Measurements from ENCODE around the gene DEDD2.
A peak's percentile ranks its signal among the peaks of the same experiment; 100 is the strongest.

Gene DEDD2

DNA sequence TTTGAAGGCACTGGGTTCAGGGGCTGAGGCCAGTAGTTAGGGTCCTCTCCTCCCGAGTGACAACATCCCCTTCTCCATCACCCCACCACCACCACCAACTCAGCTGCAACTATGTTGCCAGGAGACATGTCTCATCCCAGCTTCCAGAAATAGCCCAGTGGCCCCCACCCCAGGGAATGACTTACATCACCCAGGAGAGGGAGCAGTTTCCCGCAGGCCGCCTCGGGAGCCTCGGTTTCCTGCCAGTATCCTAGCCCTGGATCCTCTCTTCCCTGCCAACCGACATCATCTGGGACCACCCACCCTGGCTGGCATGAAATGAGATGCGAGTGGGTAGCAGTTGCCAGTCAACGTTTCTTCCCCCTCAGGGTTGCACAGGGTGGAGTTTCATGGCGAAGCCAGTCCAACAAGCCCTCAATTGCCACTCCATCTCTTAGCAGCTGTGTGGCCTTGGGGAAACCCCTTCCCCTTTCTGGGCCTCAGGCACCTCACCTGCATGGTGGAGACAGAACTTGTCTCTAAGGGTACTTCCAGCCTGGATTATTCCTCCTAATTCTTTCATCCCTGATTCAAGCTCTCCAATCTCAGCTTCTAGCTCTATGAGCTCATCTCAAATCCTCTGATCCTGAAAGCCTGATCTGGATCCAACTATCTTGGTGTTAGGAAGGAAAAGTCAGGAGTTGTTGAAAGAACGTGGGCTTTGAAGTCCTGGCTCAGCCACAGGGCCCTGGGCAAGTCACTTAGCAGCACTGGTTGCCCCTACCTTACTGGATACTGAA, 28.9 kb upstream of the DEDD2 start:
- peak; percentile 48 for DNase-seq (ENCODE audit: low read depth)
- no peak overlapping the region for H3K4me3 ChIP-seq (ENCODE audit: low read depth, low read length)
- in situ Hi-C loops (cut with HindIII; ENCODE audit: low sequenced_read_pairs): no loop called here
- TF ChIP-seq, protein P1, sequence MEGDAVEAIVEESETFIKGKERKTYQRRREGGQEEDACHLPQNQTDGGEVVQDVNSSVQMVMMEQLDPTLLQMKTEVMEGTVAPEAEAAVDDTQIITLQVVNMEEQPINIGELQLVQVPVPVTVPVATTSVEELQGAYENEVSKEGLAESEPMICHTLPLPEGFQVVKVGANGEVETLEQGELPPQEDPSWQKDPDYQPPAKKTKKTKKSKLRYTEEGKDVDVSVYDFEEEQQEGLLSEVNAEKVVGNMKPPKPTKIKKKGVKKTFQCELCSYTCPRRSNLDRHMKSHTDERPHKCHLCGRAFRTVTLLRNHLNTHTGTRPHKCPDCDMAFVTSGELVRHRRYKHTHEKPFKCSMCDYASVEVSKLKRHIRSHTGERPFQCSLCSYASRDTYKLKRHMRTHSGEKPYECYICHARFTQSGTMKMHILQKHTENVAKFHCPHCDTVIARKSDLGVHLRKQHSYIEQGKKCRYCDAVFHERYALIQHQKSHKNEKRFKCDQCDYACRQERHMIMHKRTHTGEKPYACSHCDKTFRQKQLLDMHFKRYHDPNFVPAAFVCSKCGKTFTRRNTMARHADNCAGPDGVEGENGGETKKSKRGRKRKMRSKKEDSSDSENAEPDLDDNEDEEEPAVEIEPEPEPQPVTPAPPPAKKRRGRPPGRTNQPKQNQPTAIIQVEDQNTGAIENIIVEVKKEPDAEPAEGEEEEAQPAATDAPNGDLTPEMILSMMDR (IDR thresholded peaks at IDR 0.05; ENCODE audit: low read depth, low read length, missing control alignments): peak; percentile 74

DNA sequence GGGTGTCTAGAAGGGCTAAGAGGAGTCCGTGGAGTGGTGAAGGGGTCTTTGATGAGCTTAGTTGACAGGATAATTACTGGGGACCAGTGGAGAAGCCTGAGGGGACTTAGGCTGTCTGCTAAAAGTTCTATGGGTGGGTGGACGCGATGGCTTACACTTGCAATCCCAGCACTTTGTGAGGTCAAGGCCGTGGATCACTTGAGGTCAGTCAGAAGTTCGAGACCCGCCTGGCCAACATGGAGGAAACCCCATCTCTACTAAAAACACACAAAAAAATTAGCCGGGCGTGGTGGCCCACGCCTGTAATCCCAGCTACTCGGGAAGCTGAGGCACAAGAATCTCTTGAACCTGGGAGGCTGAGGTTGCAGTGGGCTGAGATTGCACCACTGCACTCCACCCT, 27.8 kb upstream of the DEDD2 start:
- TF ChIP-seq, protein P1 (IDR thresholded peaks at IDR 0.05; ENCODE audit: low read depth, low read length, missing control alignments): no peak
- in situ Hi-C loops (cut with HindIII; ENCODE audit: low sequenced_read_pairs): no loop called here
- no peak overlapping the region for H3K4me3 ChIP-seq (ENCODE audit: low read depth, low read length)
- no peak for DNase-seq (ENCODE audit: low read depth)

DNA sequence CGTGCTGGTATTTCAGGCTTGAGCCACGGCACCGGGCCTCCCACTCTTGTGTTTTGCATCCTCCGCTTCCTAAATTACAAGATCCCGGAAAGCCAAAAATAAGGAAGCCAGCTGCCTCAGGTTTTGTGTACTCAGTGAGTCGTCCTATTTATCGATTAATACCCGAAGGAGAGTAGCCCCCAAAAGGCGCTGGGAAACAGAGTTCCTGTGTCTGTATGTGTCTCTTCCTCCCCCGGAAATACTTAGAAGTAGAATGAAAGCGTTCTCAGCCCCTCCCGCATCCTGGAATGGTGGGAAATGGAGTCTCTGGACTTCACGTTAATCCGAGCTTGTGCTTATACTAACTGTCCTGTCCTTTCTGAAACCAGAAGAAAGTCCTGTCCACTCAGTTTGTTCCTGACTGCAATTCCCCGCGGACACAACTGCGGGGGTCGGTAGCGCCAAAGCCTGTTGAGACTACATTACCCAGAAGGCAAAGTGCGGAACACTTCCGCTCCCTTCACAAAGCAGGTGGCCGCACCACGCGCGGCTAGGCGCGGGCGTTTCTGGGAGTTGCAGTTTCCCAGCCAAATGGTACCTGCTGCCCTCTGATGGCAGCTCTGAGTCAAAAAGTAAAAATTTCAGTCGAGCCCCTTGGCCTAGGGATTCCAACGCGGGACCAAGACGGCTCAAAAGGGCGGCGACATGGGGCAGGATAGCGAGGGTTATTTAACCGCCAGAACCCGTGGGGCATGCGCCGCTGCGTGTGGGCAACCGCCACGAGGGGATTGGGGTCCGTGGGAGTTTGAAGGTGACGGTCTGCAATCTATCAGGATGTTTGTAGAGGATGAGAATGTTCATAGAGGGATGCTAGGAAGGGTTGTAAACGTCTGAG, 27.1 kb upstream of the DEDD2 start:
- in situ Hi-C loops (cut with HindIII; ENCODE audit: low sequenced_read_pairs): no loop called here
- H3K4me3 ChIP-seq (ENCODE audit: low read depth, low read length): peak overlapping the region; percentile 71
- TF ChIP-seq, protein P1 (IDR thresholded peaks at IDR 0.05; ENCODE audit: low read depth, low read length, missing control alignments): peak; percentile 71
- peak; percentile 86 for DNase-seq (ENCODE audit: low read depth)

DNA sequence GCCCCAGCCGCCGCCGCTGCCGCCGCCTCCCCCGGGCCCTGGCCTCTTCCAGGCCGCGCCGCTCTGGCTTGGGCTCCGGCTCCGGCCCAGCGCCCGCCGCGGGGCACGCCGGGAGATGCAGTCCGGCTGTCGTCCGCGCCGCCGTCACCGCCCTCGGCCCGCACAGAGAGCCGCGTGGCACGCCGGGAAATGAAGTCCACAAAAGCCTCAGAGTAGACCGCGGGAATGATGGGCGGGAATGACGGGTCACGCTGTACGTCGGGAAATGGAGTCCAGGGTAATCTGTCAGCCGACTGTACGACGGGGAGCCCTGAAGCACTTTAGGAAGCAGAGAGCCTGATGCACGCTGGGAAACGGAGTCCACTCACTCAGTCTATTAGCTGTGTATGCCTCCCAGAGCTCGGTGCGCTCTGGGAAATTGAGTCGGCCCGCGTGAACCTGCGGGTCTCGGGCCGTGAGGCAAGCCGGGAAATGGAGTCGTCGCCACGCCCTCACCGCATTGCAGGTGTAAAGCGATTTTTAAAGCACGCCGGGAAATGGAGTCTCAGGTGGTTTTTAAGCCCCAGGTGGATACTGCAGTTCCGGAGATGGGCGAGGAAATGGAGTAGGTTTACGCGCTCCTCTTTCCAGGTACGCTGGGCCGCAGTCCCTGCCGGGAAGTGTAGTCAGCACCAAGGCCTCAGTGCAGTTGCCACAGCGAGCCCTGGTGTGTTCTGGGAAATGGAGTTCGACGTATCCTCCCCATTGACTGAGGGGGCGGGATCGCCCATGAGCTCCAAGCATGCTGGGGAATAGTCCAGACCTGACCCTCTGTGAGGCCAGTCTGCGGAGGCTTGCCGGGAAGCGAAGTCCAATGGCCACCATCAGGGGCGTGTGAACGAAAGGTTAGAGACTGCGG, 25.3 kb upstream of the DEDD2 start, which contains the start of gene GSK3A:
Gene GSK3A (minus strand): TSS at position 91 of the 898 bp plus-strand sequence. CDS start 137 bp downstream, outside the sequence.
- TF ChIP-seq, protein P1 (IDR thresholded peaks at IDR 0.05; ENCODE audit: low read depth, low read length, missing control alignments): no peak

DNA sequence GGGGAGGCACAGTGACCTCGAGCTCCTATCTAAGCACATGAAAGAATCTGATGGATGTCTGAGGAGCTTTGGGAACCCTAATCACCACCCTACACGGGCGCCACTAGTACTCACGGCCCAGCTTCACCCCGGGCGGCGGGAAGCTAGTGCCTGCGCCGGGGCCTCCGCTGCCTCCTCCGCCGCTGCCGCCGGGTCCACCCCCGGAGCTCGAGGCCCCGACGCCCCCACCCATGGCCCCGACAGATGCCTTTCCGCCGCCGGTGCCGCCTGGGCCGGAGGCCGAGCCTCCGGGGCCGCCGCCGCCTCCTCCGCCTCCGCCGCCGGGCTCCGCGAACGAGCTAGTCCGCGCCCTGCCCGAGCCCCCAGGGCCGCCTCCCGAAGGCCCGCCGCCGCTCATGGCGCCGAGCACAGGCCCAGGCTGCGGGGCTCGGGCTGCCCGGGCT, 24.6 kb upstream of the DEDD2 start:
- TF ChIP-seq, protein P1 (IDR thresholded peaks at IDR 0.05; ENCODE audit: low read depth, low read length, missing control alignments): no peak
- no peak for DNase-seq (ENCODE audit: low read depth)
- in situ Hi-C loops (cut with HindIII; ENCODE audit: low sequenced_read_pairs): no loop called here
- peak overlapping the region; percentile 71 for H3K4me3 ChIP-seq (ENCODE audit: low read depth, low read length)

More for the DNA sequence above, 25.3 kb upstream of the DEDD2 start, which contains the start of gene GSK3A:
- in situ Hi-C loops (cut with HindIII; ENCODE audit: low sequenced_read_pairs): no loop called here
- peak; percentile 99 for DNase-seq (ENCODE audit: low read depth)
- peak within 1 kb of the TSS; percentile 71 for H3K4me3 ChIP-seq (ENCODE audit: low read depth, low read length)

Data from astrocyte of the cerebellum (primary cell).